Sigmoid colon (tissue), 4 donors: Measurements from ENCODE around the gene TPX2.

Source experiments
- EP300 ChIP-seq, 4 donors: sonication (generic); formaldehyde crosslinking; IDR thresholded peaks; one replicate each; pipeline ENCODE4 v1.6.1; 2017; ENCODE audit warnings: antibody characterized with exemption in 4 of 4
- POLR2AphosphoS5 ChIP-seq, 4 donors: sonication (generic); formaldehyde crosslinking; IDR thresholded peaks; one replicate each; pipeline ENCODE4 v1.6.1; 2017; ENCODE audit warnings: antibody characterized with exemption in 4 of 4

- TF ChIP-seq EP300 (IDR thresholded peaks at IDR 0.05) (no peak), POLR2AphosphoS5 (IDR thresholded peaks at IDR 0.05) (no peak)
Observed at GRCh38 chr20:31694842-31695593, 44.1 kb upstream of the TPX2 start.
